Retinal pigment epithelial cell (primary cell): Measurements from ENCODE around the gene PPIH.
"Not testable (repeated sequence)": the region's sequence is repeated elsewhere in the genome, so short reads cannot be mapped to it uniquely, and the experiment has no call there.

Experiments
- DNase-seq: peaks from one replicate; pipeline ENCODE4 v3.0.0-alpha.2; 2010; ENCODE audit warnings: low read depth
- H3K4me3 ChIP-seq: 2 replicates; pipeline ENCODE4 v1.5.1; 2011; ENCODE audit warnings: mild to moderate bottlenecking, low read length, control low read depth, moderate library complexity
- CTCF ChIP-seq: conservative IDR thresholded peaks from 2 replicates; pipeline ENCODE4 v1.5.1; 2011; ENCODE audit warnings: low read depth, low read length, control low read depth, inconsistent platforms

PPIH gene

GRCh38 chr1:42657981-42658876 lies at the start of gene PPIH:
Gene PPIH (plus strand): TSS chr1:42658423. CDS start chr1:42658447, 24 bp downstream.
- peak within 1 kb of the TSS; percentile 81 for H3K4me3 ChIP-seq
- TF ChIP-seq CTCF: no peak
- DNase-seq: peak; percentile 68

DNA sequence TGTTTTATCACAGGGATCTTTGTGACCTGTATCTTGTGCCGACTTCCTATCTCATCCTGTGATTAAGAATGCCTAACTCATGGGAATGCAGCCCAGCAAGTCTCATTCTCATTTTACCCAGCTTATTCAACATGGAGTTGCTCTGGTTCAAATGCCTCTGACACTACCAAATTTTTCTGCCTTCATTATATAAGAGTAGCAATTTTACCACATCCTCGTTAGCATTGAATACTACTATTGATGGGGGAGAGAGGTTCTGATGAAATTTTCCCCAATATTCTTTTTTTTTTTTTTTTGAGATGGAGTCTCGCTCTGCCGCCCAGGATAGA lies 44.5 kb upstream of the PPIH start:
- no peak overlapping the region for H3K4me3 ChIP-seq
- no peak for TF ChIP-seq CTCF
- DNase-seq: no peak

DNA sequence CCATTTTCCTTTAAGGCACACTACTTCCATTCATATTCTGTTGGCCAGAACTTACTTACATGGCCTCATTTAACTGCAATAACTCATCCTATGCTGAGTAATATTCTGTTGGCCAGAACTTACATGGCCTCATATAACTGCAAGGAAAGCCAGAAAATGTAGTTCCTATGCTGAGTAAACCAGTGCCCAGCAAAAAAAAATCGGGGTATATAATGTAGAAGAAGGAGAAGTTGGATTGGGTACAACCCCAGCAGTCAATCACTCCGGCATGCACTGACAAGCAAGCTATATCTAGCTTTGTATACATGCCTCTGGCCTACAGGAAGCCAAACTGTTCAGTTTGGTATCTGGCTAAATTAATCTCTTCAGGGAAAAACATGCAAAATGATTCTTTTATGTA lies 39.4 kb upstream of the PPIH start:
- no peak overlapping the region for H3K4me3 ChIP-seq
- no peak for TF ChIP-seq CTCF
- DNase-seq: no peak

DNA sequence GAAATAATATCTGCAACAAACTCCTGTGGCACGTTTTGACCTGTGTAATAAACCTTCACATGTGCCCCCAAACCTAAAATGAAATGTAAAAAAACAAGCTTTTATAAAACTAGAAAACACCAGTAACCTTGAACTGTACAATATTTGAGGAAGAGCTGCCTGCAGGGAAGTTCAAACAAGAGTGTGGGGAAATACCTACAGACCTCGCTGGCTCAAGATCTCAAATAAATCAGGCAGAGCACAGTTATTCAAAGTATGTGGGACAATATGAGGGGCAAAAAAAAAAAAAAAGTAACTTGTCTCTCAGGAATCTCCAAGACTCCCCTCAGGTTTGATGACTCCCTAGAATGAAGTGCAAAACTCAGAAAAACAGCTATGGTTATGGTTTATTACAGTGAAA lies 37.9 kb upstream of the PPIH start:
- H3K4me3 ChIP-seq: no peak overlapping the region
- DNase-seq: no peak
- no peak for TF ChIP-seq CTCF

GRCh38 chr1:42621180-42621579 lies 37.0 kb upstream of the PPIH start:
- H3K4me3 ChIP-seq, DNase-seq: not testable (repeated sequence)

- not testable (repeated sequence) for H3K4me3 ChIP-seq, DNase-seq
Observed at GRCh38 chr1:42627205-42627604, 31.0 kb upstream of the PPIH start.

DNA sequence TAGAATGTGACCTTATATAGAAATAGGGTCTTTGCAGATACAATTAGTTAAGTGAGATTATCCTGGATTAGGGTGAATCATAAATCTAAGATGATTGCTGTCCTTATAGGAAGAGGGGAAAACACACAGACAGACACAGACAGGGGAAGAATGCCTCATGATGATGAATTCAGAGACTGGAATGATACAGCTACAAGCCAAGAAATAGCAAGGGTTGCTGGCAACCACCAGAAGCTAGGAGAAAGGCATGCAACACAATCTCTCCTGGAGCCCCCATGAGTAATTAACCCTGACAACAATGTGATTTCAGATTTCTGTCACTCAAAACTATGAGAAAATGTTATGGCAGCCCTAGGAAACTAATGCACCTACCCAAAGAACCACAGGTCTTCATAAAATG lies 19.1 kb upstream of the PPIH start:
- no peak overlapping the region for H3K4me3 ChIP-seq
- no peak for TF ChIP-seq CTCF
- peak; percentile 4 for DNase-seq

GRCh38 chr1:42646056-42646455 lies 12.2 kb upstream of the PPIH start:
- DNase-seq: no peak
- H3K4me3 ChIP-seq: no peak overlapping the region
- no peak for TF ChIP-seq CTCF
